HG02571 (cell line): ENCODE results near the gene VSX1.

Source experiments
- ATAC-seq: cut with Tn5 transposase; IDR thresholded peaks from one replicate; pipeline ENCODE4 v1.9.1; 2021; ENCODE audit warnings: mild to moderate bottlenecking, moderate library complexity; ENCODE audit not compliant: unreplicated experiment

VSX1 gene

GRCh38 chr20:25081730-25082497 lies at the start of gene VSX1:
VSX1 (minus strand) TSS chr20:25082141; CDS start chr20:25082096, 45 bp downstream.
- ATAC-seq: no peak

DNA sequence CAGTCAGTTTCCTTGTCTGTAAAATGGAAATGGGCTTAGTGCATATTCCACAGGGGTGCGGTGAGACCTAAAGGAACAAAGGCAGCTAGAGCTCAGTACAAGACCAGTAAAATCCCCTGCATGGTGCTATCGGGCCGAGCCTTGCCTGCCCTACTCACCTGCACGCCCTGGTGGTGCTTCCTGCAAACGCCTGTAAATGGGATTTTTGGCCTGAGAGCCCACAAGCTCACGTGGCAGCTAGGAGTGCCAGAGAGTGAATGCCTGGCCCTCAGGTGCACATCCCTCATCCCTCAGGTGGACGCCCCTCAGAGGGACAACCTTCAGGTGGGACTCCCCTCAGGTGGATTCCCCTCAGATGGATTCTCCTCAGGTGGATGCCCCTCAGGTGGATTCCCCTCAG lies 48.0 kb upstream of the VSX1 start:
- no peak for ATAC-seq

DNA sequence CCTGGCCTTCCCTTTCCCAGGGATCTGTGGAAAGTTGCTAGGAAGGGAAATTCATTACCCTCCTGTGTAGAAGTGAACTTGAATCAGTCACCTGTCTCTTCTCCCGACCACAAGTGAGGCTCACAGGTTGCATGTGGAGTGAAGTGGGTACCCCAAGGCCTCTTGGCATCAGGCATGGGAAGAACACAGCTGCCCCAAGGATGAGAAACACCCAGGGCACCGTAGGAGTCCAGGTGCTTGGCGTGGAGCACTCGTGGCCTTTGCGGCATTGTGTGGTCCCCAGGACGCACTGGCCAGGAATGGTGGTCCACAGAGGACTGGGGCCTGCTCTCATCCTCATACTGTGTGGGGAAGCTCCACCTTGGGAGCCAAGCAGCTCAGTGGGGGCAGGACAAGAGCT lies 47.5 kb upstream of the VSX1 start:
- ATAC-seq: no peak

- ATAC-seq: no peak
Observed at GRCh38 chr20:25128649-25129048, 46.7 kb upstream of the VSX1 start.

DNA sequence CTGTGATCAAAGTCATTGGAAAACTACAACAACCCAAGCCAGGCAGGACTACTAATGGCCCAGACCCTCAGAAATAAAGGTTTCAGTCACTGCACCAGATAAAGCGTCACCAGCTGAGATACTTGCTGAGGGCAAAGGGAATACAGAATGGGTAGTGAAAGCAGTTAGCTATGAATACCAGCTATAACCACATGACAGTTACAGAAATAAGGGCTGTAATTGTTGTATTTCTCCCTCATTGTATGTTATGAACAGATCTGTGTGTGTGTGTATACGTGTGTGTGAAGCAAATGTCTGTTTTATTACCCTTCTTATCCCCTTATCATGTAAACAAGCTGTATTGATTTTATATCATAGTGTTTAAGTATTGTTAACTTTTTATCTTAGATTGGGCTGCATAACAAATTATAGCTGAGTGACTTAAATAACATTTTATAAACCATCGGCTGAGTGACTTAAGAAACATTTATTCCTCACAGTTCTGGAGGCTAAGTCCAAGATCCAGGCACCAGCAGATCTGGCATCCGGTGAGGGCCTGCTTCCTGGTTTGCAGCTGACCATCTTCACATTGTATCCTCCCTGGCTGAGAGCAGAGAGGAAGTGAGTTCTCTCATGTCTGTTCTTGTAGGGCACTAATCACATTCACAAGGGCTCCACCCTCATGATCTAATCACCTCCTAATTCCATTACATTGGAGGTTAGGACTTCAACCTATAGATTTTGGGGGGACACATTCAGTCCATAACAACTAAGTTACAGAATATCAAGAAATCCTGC lies 46.0 kb upstream of the VSX1 start:
- no peak for ATAC-seq

GRCh38 chr20:25126204-25127029 lies 44.5 kb upstream of the VSX1 start:
- no peak for ATAC-seq

DNA sequence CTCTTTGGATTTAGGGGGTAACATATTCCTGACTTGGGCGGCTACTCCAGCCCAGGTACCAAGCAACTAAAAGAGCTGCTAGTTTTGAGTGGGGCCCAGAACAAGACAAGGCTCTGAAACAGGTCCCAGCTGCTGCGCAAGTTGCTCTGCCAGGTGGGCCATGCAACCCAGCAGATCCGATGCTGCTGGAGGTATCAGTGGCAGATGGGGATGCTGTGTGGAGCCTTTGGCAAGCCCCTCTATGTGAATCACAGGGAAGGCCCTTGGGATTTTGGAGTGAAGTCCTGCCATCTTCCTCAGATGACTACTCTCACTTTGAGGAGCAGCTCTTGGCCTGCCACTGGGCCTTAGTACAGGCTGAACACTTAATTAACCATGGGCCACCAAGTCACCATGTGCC lies 43.7 kb upstream of the VSX1 start:
- ATAC-seq: no peak

DNA sequence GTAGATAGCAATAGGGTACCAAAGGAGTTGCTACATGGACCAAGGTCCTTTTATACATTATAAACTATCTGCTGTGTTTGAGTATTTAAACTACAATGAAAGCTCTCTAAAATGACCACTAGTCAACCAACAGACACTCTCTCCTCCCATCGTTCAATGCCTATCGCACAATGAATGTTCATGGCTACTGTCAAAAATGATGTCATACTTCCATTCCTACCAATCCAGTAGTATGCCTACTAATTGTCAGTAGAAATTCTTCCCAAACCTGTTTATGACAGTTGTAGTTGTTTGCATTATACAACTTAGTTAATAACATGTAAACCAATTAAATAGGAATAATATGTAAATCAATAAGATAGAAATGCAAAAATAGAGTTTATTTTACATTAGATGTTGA lies 39.0 kb upstream of the VSX1 start:
- ATAC-seq: no peak

- ATAC-seq: no peak
Observed at GRCh38 chr20:25120457-25120856, 38.5 kb upstream of the VSX1 start.

DNA sequence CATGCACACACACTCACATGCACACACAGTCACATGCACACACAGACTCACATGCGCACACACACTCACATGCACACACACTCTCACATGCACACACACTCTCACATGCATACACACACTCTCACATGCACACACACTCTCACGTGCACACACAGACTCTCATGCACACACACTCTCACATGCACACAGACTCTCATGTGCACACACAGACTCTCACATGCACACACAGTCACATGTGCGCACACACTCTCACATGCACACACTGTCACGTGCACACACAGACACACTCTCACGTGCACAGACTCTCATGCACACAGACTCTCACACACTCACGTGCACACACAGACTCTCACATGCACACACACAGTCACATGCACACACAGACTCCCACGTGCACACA lies 36.6 kb upstream of the VSX1 start:
- ATAC-seq: no peak

DNA sequence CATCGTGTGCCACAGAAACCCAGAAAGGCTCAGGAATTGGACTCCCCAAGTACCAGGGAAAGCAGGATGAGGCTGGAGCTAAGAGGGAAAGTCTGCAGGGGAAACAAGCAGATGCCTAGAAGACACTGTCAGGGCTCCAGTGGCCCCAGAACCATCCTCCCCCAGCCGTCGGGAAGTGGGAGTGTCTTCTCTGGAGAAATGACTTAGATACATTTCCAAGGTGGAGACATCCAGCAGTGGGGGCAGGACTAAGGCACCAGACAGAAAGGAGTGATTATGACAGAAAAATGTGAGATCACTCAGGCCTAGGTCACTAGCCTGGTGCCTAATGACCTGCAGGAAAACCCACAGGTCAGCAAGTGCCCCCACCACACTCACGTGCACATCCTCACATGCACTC lies 36.0 kb upstream of the VSX1 start:
- ATAC-seq: no peak

DNA sequence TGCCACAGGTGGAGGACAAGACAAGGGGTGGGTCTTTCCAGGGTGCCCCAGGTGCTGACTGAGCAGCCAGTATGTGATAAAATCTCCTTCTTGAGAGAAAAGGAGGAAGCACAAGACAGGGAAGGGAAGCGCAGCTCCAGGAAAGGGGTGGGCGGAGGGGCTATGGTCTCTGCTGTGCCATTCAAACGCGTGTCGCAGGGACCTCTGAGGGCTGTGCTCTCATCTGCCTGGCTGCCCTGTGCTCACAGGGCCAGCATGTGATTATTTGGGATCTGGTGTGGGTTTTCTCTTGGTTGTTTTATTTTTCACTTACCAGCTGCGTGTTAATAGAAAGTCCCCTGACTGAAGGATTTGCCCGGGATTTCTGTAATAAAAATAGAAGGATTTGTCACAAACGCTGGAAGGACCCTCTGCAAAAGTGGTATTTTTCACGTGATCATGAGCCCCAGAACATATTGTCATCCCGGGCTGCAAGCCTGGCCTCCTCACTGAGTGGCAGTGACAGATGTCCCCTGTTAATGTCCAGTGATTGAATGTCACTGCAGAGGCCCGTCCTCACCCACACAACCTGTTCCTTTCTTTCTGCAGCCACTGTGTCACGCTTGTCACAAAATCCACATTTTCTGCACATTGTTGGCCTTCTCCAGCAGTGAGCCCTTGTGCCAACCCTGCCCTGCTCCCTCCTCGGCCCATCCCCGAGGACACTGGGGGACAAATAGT lies 35.0 kb upstream of the VSX1 start:
- ATAC-seq: no peak

DNA sequence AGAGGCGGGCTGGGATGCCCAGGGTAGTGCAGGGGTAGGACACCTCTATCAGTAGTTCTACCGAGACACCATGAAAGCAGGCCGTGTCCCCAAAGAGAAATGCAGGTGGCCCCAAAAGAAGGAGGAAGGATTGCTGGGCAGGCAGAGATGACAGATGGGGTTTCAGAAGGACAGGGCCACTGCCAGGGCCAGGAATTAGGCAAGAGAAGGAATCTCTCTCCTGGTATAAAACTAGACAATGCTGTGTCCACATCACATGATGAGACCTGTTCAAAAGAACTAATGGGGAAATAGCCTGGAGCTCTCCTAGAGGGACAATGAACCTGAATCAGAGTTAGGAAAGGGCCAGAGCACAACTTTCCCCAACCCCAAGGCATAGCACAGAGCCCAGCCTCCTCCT lies 21.6 kb upstream of the VSX1 start:
- ATAC-seq: no peak

DNA sequence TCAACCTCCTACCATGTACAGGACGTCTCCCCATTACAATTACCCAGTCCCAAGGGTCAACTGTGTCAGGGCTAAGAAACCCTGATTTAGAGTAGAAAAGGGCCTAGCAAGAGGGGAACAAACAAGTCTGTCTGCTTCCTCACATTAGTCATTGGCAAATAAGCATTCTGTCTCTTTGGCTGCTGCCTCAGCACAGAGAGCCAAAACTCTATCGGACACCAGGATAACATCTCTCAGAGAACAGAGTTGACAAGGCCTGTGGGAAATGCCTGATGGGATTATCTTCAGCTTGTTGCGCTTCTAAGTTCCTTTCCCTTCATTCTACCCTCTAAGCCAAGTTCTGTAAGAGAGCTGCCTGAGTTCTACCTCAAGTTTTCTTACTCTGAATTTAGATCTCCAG lies 19.0 kb upstream of the VSX1 start:
- no peak for ATAC-seq

DNA sequence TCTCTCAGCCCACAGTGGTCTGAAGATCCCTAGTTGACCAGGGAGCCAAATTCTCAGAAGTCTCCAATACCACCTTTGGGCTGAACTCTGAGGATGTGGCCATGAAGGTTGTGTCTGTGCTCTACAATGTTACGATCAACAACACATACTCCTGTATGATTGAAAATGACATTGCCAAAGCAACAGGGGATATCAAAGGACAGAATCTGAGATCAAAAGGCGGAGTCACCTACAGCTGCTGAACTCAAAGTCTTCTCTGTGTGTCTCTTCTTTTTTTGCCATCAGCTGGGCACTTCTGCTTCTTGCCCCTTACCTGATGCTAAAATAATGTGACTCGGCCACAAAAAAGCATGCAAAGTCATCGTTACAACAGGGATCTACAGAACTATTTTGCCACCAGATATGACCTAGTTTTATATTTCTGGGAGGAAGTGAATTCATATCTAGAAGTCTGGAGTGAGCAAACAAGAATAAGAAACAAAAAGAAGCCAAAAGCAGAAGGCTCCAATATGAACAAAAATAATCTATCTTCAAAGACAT lies 17.7 kb upstream of the VSX1 start:
- no peak for ATAC-seq

DNA sequence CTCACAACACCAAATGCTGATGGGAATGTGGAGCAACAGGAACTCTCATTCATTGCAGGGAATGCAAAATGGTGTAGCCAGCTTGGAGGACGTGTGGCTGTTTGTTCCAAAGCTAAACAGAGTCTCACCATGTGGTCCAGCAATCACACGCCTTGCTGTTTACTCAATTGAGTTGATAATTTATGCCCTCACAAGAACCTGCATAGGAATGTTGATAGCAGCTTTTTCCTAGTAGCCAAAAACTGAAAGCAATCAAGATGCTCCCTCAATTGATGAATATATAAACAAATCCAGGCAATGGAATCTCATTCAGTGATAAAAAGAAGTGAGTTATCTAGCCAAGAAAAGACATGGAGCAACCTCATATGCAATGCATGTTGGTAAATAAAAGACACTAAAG lies 15.6 kb upstream of the VSX1 start:
- no peak for ATAC-seq

DNA sequence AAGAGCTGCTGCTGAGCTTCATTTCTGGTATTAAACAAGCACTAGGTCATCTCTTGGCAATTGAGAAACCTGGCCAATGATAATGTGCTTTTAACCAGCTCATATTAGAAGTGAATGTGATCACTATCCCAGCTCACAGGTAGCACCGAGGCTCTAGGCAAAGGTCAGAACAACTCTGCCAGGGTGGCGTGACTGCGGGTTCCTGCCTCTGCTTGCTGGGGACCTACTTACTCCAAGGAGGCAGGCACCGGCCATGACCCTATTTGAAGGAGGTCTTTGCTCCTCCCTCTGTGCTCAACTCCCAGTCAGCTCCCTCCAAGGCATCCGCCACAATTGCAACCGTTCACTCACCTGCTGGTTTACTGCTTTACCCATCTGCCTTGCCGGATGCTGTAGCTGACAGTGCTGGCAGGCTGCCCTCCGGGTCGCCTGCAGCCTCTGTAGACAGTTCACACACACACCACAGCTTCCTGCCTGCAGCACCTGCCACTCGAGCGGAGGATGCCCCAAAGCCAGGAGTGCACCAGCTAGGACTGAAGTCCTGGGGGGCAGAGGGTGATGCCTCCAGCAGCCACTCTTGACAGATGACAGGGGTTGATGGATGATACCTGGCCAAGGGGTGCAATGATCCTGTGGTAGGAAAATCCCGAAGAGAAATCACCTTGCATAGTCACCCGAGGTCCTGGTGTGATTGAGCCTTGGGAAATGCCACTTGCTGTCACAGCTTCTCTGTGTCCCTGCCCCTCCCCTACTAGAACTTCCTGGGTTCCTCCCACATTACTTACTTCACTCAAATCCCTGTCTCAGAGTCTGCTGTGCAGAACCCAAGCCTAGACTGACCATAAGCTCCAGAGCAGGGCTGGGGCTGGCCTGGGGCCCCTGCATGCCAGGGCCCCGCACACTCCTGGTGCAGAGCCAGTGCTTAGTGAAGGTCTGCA lies 8.8 kb upstream of the VSX1 start:
- ATAC-seq: no peak

- no peak for ATAC-seq
Observed at GRCh38 chr20:25089662-25090061, 7.7 kb upstream of the VSX1 start.

- no peak for ATAC-seq
Observed at GRCh38 chr20:25089096-25089495, 7.2 kb upstream of the VSX1 start.

- no peak for ATAC-seq
Observed at GRCh38 chr20:25088267-25088666, 6.3 kb upstream of the VSX1 start.
